K562 (cell line): ENCODE data around the gene LRP1. TPM values are rescaled to one million over a fixed set of nuclear protein-coding genes. Genes with fewer than 3 reads are reported as not detected.

Experiments
- CHCHD3 ChIP-seq: fragments of 250-450 bp; sonication (Bioruptor Pico); IDR thresholded peaks from 2 replicates; pipeline ENCODE4 v2.1.2; 2022; ENCODE audit warnings: mild to moderate bottlenecking
- CHD4 ChIP-seq: fragments of 200-600 bp; sonication (generic); IDR thresholded peaks from 3 replicates; pipeline ENCODE4 v1.6.1; 2012; ENCODE audit warnings: low read depth, mild to moderate bottlenecking, mixed read lengths, low read length, inconsistent platforms; ENCODE audit not compliant: insufficient read depth, insufficient replicate concordance, poor library complexity, severe bottlenecking
- EHMT2 ChIP-seq: fragments of 450-650 bp; IDR thresholded peaks from 2 replicates; pipeline ENCODE4 v1.6.1; 2018; ENCODE audit warnings: antibody characterized with exemption
- ETV5 ChIP-seq: sonication (generic); formaldehyde crosslinking; IDR thresholded peaks from 2 replicates; pipeline ENCODE4 v1.4.0; 2020; ENCODE audit warnings: low read depth, mild to moderate bottlenecking, missing genetic modification reagents
- KAT2B ChIP-seq: IDR thresholded peaks from one replicate; pipeline ENCODE4 v1.6.1; 2012; ENCODE audit warnings: low read depth, mild to moderate bottlenecking, control low read depth, inconsistent platforms, low read length, moderate library complexity
- RBM15 ChIP-seq: fragments of 200-400 bp; formaldehyde crosslinking; IDR thresholded peaks from 2 replicates; pipeline ENCODE4 v1.6.1; 2018; ENCODE audit warnings: mild to moderate bottlenecking, low read length, moderate library complexity; ENCODE audit not compliant: insufficient read depth
- TRIM25 ChIP-seq: fragments of 450-650 bp; IDR thresholded peaks from 2 replicates; pipeline ENCODE4 v1.7.0; 2016; ENCODE audit warnings: borderline replicate concordance
- ZC3H8 ChIP-seq: fragments of 450-650 bp; IDR thresholded peaks from 2 replicates; pipeline ENCODE4 v1.6.1; 2017
- ZFX ChIP-seq: sonication (generic); formaldehyde crosslinking; IDR thresholded peaks from 2 replicates; pipeline ENCODE4 v1.8.0; 2022; ENCODE audit warnings: mild to moderate bottlenecking, missing genetic modification reagents, moderate library complexity
- ZNF253 ChIP-seq: fragments of 250-450 bp; sonication (Bioruptor Pico); conservative IDR thresholded peaks from 2 replicates; pipeline ENCODE4 v1.6.1; 2021; ENCODE audit warnings: mild to moderate bottlenecking
- ZNF311 ChIP-seq: fragments of 250-450 bp; sonication (Bioruptor Pico); IDR thresholded peaks from 2 replicates; pipeline ENCODE4 v1.4.0; 2020; ENCODE audit warnings: mild to moderate bottlenecking, moderate library complexity
- ZNF561 ChIP-seq: fragments of 450-650 bp; formaldehyde crosslinking; conservative IDR thresholded peaks from 2 replicates; pipeline ENCODE4 v1.4.0; 2020; ENCODE audit warnings: mild to moderate bottlenecking, moderate library complexity
- polyA plus RNA-seq, 8 experiments: library from polyadenylated mRNA; depleted of rRNA in 4 of 8; stranded (reverse) in 5 of 8; unstranded in 3 of 8; fragments of >200 nt; fragmentation: Nextera tagmentation in 2 of 8; fragmentation: Illumina TruSeq in 1 of 8; extraction: Ambion mirVana in 2 of 8; extraction: Trizol in 1 of 8; gene quantifications; 2 replicates each; pipeline versions ENCODE4 v1.2.1 to v1.2.3, GENCODE V29; 2011 to 2014; ENCODE audit warnings: inconsistent platforms in 1 of 8, missing spikeins in 1 of 8
- total RNA-seq, 7 experiments: library from RNA; depleted of rRNA in 6 of 7; stranded (reverse); fragments of >200 nt in 6 of 7; fragmentation: Illumina TruSeq in 2 of 7; extraction: Trizol in 2 of 7; gene quantifications; 2 replicates each; pipeline versions ENCODE4 v1.2.1 to v1.2.3, GENCODE V29; 2011 to 2021; ENCODE audit warnings: low replicate concordance in 1 of 7
- TF ChIP-seq, protein P1 (sequence below): fragments of 250-450 bp; sonication (Bioruptor Pico); IDR thresholded peaks from 2 replicates; pipeline ENCODE4 v1.4.0; 2020; ENCODE audit warnings: borderline replicate concordance
- TF ChIP-seq, protein P2 (sequence below): fragments of 450-650 bp; IDR thresholded peaks from 2 replicates; pipeline ENCODE4 v1.6.1; 2017; ENCODE audit warnings: antibody characterized with exemption
- TF ChIP-seq, protein P3 (sequence below): conservative IDR thresholded peaks from 2 replicates; pipeline ENCODE4 v1.6.1; 2011; ENCODE audit warnings: low read depth, mild to moderate bottlenecking, low read length; ENCODE audit not compliant: control insufficient read depth
- TF ChIP-seq, protein P4 (sequence below): fragments of 450-650 bp; IDR thresholded peaks from 2 replicates; pipeline ENCODE4 v1.6.1; 2017; ENCODE audit warnings: antibody characterized with exemption, mild to moderate bottlenecking

Gene LRP1
- total and polyA plus RNA-seq, 9 of the 15 experiments (the other 6 are each of a cell fraction or from before 2014, with no cell fraction given) = 0.04 to 0.64 (median 0.19) TPM; not detected in 2

GRCh38 chr12:57110104-57111030, 17.9 kb upstream of the LRP1 start (continued):
- no peak for TF ChIP-seq CHCHD3 (CRISPR knock-in tag)
- no peak for TF ChIP-seq EHMT2
- no peak for TF ChIP-seq ZNF311 (CRISPR knock-in tag)
- TF ChIP-seq ETV5 (CRISPR knock-in tag) = no peak
- TF ChIP-seq KAT2B = no peak
- TF ChIP-seq, protein P1, sequence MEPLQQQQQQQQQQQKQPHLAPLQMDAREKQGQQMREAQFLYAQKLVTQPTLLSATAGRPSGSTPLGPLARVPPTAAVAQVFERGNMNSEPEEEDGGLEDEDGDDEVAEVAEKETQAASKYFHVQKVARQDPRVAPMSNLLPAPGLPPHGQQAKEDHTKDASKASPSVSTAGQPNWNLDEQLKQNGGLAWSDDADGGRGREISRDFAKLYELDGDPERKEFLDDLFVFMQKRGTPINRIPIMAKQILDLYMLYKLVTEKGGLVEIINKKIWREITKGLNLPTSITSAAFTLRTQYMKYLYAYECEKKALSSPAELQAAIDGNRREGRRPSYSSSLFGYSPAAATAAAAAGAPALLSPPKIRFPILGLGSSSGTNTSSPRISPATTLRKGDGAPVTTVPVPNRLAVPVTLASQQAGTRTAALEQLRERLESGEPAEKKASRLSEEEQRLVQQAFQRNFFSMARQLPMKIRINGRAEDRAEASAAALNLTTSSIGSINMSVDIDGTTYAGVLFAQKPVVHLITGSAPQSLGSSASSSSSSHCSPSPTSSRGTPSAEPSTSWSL = no peak
- no peak for TF ChIP-seq CHD4
- TF ChIP-seq, protein P2, sequence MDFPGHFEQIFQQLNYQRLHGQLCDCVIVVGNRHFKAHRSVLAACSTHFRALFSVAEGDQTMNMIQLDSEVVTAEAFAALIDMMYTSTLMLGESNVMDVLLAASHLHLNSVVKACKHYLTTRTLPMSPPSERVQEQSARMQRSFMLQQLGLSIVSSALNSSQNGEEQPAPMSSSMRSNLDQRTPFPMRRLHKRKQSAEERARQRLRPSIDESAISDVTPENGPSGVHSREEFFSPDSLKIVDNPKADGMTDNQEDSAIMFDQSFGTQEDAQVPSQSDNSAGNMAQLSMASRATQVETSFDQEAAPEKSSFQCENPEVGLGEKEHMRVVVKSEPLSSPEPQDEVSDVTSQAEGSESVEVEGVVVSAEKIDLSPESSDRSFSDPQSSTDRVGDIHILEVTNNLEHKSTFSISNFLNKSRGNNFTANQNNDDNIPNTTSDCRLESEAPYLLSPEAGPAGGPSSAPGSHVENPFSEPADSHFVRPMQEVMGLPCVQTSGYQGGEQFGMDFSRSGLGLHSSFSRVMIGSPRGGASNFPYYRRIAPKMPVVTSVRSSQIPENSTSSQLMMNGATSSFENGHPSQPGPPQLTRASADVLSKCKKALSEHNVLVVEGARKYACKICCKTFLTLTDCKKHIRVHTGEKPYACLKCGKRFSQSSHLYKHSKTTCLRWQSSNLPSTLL = no peak
- no peak for TF ChIP-seq TRIM25
- TF ChIP-seq, protein P3, sequence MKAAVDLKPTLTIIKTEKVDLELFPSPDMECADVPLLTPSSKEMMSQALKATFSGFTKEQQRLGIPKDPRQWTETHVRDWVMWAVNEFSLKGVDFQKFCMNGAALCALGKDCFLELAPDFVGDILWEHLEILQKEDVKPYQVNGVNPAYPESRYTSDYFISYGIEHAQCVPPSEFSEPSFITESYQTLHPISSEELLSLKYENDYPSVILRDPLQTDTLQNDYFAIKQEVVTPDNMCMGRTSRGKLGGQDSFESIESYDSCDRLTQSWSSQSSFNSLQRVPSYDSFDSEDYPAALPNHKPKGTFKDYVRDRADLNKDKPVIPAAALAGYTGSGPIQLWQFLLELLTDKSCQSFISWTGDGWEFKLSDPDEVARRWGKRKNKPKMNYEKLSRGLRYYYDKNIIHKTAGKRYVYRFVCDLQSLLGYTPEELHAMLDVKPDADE = no peak
- no peak for TF ChIP-seq ZNF561 (CRISPR knock-in tag)
- TF ChIP-seq ZFX (CRISPR knock-in tag) = no peak
- TF ChIP-seq ZNF253 (CRISPR knock-in tag) = no peak
- no peak for TF ChIP-seq RBM15
- TF ChIP-seq ZC3H8 = no peak
- TF ChIP-seq, protein P4, sequence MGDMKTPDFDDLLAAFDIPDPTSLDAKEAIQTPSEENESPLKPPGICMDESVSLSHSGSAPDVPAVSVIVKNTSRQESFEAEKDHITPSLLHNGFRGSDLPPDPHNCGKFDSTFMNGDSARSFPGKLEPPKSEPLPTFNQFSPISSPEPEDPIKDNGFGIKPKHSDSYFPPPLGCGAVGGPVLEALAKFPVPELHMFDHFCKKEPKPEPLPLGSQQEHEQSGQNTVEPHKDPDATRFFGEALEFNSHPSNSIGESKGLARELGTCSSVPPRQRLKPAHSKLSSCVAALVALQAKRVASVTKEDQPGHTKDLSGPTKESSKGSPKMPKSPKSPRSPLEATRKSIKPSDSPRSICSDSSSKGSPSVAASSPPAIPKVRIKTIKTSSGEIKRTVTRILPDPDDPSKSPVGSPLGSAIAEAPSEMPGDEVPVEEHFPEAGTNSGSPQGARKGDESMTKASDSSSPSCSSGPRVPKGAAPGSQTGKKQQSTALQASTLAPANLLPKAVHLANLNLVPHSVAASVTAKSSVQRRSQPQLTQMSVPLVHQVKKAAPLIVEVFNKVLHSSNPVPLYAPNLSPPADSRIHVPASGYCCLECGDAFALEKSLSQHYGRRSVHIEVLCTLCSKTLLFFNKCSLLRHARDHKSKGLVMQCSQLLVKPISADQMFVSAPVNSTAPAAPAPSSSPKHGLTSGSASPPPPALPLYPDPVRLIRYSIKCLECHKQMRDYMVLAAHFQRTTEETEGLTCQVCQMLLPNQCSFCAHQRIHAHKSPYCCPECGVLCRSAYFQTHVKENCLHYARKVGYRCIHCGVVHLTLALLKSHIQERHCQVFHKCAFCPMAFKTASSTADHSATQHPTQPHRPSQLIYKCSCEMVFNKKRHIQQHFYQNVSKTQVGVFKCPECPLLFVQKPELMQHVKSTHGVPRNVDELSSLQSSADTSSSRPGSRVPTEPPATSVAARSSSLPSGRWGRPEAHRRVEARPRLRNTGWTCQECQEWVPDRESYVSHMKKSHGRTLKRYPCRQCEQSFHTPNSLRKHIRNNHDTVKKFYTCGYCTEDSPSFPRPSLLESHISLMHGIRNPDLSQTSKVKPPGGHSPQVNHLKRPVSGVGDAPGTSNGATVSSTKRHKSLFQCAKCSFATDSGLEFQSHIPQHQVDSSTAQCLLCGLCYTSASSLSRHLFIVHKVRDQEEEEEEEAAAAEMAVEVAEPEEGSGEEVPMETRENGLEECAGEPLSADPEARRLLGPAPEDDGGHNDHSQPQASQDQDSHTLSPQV = no peak; the same call in 1 of the 2 replicates
